Dedifferentiated amniotic fluid mesenchymal stem cell (primary cell): ENCODE results near the gene DPF1.

Experiments used
- DNase-seq: peaks from one replicate; pipeline ENCODE4 v3.0.0-alpha.2; 2016; ENCODE audit errors: extremely low spot score

DPF1 gene

DNA sequence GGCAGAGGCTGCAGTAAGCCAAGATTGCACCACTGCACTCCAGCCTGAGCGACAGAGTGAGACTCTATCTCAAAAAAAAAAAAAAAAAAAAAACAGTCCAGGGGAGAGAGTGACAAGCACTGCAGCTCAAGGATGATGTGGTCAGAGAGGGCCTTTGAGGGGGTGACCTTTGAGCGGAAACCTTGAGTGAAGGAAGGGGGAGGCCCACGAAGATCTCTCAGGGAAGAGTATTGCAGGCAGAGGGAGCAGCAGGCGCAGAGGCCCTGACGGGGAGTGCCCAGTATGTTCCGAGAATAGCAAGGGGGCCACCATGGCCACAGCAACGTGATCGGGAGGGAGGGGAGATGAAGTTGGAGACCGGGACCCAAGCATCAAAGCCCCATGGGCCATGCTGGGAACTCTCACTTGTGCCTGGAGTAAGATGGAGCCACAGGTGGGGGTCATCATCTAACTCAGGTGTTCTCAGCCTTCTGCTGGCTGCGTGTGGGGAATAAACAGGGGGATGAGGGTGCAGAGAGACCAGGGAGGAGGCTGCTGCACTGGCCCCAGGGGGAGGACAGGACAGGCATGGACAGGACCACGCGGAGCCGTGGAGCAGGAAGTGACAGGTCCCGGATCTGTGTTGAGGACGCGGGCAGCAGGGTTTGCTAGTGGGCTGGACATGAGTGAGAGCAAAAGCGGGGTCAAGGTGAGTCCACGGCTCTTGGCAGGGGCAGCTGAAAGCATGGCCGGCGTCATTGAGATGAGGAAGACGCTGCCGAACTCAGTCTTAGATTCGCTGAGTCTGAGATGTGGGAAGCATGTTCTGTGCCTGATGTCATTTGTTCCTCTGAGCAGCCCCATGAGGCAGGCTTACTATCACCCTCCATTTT lies 60.4 kb downstream of the DPF1 start:
- DNase-seq = no peak

GRCh38 chr19:38162632-38163031 lies 61.4 kb downstream of the DPF1 start:
- DNase-seq = no peak

DNA sequence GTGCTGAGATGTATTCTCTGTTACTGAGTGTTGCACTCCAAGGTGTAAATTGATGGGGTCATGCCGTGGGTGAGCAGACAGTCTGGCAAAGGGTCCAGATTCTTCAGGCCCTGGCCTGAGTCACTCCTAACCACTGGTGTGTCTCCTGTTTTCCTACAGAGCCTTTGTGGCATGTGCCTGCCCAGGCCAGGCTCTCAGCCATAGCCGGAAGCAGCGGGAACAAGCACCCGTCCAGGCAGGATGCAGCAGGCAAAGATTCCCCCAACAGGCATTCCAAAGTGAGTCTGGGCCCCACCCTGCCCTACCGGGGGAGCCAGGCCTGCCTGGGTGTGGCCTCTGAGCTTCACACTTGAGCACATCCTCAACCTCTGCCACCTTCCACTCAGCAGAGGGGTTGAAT lies 61.9 kb downstream of the DPF1 start:
- no peak for DNase-seq
